Trophoblast cell (in vitro differentiated cells and primary cell): ENCODE results near the gene DYNLT1.

Experiments used
- DNase-seq, 2 donors: peaks; one replicate each; pipeline ENCODE4 v3.0.0-alpha.2; 2016
- H2AFZ ChIP-seq: 2 replicates; pipeline ENCODE4 v1.6.1; 2013; ENCODE audit warnings: low read length, moderate library complexity, mild to moderate bottlenecking; ENCODE audit not compliant: insufficient read depth, poor library complexity
- H2AK5ac ChIP-seq: 2 replicates; pipeline ENCODE4 v1.6.1; 2013; ENCODE audit warnings: mild to moderate bottlenecking, low read length
- H2BK120ac ChIP-seq: 2 replicates; pipeline ENCODE4 v1.6.1; 2013; ENCODE audit warnings: low read length, mild to moderate bottlenecking, moderate library complexity; ENCODE audit not compliant: insufficient read depth, poor library complexity
- H2BK12ac ChIP-seq: 2 replicates; pipeline ENCODE4 v1.6.1; 2013; ENCODE audit warnings: mild to moderate bottlenecking, low read length, moderate library complexity
- H2BK5ac ChIP-seq: 2 replicates; pipeline ENCODE4 v1.6.1; 2013; ENCODE audit warnings: low read length, low read depth, moderate library complexity, mild to moderate bottlenecking; ENCODE audit not compliant: poor library complexity
- H3K14ac ChIP-seq: 2 replicates; pipeline ENCODE4 v1.6.1; 2013; ENCODE audit warnings: mild to moderate bottlenecking, low read length
- H3K18ac ChIP-seq: 2 replicates; pipeline ENCODE4 v1.6.1; 2013; ENCODE audit warnings: mild to moderate bottlenecking, low read length
- H3K23ac ChIP-seq: 2 replicates; pipeline ENCODE4 v1.6.1; 2013; ENCODE audit warnings: low read length
- H3K27ac ChIP-seq: 2 replicates; pipeline ENCODE4 v1.5.1; 2013; ENCODE audit warnings: low read depth, mild to moderate bottlenecking, inconsistent platforms, low read length, moderate library complexity
- H3K27me3 ChIP-seq: 2 replicates; pipeline ENCODE4 v1.6.1; 2013; ENCODE audit warnings: inconsistent platforms, mild to moderate bottlenecking, low read length, moderate library complexity; ENCODE audit not compliant: insufficient read depth
- H3K36me3 ChIP-seq, 2 experiments: 1 replicate in 1 of 2; 2 replicates in 1 of 2; pipeline ENCODE4 v1.6.1; 2013; ENCODE audit warnings: low read length in 2 of 2, mild to moderate bottlenecking in 2 of 2, moderate library complexity in 1 of 2; ENCODE audit not compliant: insufficient read depth in 2 of 2, control insufficient read depth in 1 of 2
- H3K4ac ChIP-seq: 2 replicates; pipeline ENCODE4 v1.6.1; 2013; ENCODE audit warnings: low read depth, mild to moderate bottlenecking, low read length, moderate library complexity
- H3K4me1 ChIP-seq, 2 experiments: 1 replicate in 1 of 2; 2 replicates in 1 of 2; pipeline ENCODE4 v1.6.1; 2013; ENCODE audit warnings: low read length in 2 of 2, mild to moderate bottlenecking in 2 of 2, moderate library complexity in 1 of 2; ENCODE audit not compliant: insufficient read depth in 2 of 2, control insufficient read depth in 1 of 2
- H3K4me2 ChIP-seq: 2 replicates; pipeline ENCODE4 v1.6.1; 2013; ENCODE audit warnings: inconsistent platforms, mild to moderate bottlenecking, low read length, moderate library complexity
- H3K4me3 ChIP-seq: 2 replicates; pipeline ENCODE4 v1.5.1; 2013; ENCODE audit warnings: mild to moderate bottlenecking, low read depth, low read length, inconsistent platforms
- H3K79me1 ChIP-seq: one replicate; pipeline ENCODE4 v1.6.1; 2013; ENCODE audit warnings: low read length
- H3K79me2 ChIP-seq: 2 replicates; pipeline ENCODE4 v1.6.1; 2013; ENCODE audit warnings: low read length, mild to moderate bottlenecking; ENCODE audit not compliant: control insufficient read depth, insufficient read depth, poor library complexity
- H3K9ac ChIP-seq: 2 replicates; pipeline ENCODE4 v1.6.1; 2013; ENCODE audit warnings: mild to moderate bottlenecking, low read length
- H3K9me3 ChIP-seq: 2 replicates; pipeline ENCODE4 v1.6.1; 2013; ENCODE audit warnings: low read depth, mild to moderate bottlenecking, control low read depth, inconsistent platforms, low read length; ENCODE audit not compliant: insufficient read depth
- H4K12ac ChIP-seq: 2 replicates; pipeline ENCODE4 v1.6.1; 2013; ENCODE audit warnings: low read depth, mild to moderate bottlenecking, low read length, moderate library complexity
- H4K8ac ChIP-seq: 2 replicates; pipeline ENCODE4 v1.6.1; 2013; ENCODE audit warnings: low read depth, mild to moderate bottlenecking, low read length, moderate library complexity
- H4K91ac ChIP-seq: one replicate; pipeline ENCODE4 v1.6.1; 2013; ENCODE audit warnings: low read depth, mild to moderate bottlenecking, low read length, moderate library complexity
- WGBS: extraction: QIAGEN DNeasy Blood & Tissue Kit; methylation state at CpG from one replicate; pipeline ENCODE4 v1.1.7; 2013; ENCODE audit warnings: missing lambda C conversion rate; ENCODE audit not compliant: insufficient read length, insufficient coverage; ENCODE audit errors: extremely low coverage; 5-methylcytosine and 5-hydroxymethylcytosine counted together

The DYNLT1 gene

DNA sequence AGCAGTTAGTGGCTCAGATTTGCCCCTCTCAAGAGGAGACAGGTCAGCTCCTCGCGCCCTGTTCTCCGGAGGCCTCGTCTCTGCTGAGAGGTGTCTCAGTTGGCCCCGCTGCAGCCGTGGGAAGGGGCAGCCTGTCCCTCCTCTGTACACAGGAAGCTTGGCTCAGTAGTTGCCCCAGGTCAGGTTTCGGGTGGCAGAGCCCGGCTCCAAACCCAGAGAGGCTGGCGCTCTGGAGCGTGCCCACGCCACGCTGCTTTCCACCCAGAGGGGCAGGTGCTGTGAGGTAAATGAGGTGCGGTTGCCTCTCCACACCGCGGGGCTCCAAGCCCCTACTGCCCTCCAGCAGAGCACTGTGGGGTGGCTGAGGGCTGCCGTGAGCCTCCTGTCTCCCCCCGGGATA is 16.0 kb downstream of the DYNLT1 start:
- WGBS: no CpG with 5 or more reads among the region's 17 CpGs
- no peak overlapping the region for H3K14ac ChIP-seq
- no peak for DNase-seq

DNA sequence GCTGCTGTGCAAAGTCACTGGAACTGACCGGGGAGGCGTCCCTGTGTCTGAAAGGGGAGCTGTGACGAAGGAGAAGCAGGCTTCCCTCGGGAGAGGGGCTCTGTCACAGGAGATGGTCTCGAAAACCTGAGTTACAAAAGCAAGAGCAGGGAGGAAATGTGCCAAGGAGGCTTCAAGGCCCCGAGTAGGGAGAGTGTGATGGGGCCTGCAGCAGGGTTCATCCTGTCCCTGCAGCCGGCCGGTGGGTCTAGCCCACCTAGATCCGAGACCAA is 16.7 kb downstream of the DYNLT1 start:
- Histone ChIP-seq H4K91ac (no peak overlapping the region), H3K9me3 (no peaks in the 10 kb centered on the region), H3K23ac (no peak overlapping the region), H3K79me1 (no peaks in the 10 kb centered on the region), H3K9ac (no peak overlapping the region), H3K4me1 (peaks cover 0 to 4% of the 10 kb centered on the region in 2 experiments), H3K4me3 (no peak overlapping the region), H2AK5ac (no peak overlapping the region), H4K8ac (no peak overlapping the region), H3K14ac (no peak overlapping the region), H2AFZ (no peak overlapping the region), H2BK5ac (no peak overlapping the region), H3K4me2 (no peak overlapping the region), H2BK120ac (no peak overlapping the region), H3K27ac (no peak overlapping the region), H4K12ac (no peak overlapping the region), H3K27me3 (no peaks in the 10 kb centered on the region), H3K18ac (no peak overlapping the region), H3K4ac (no peak overlapping the region), H2BK12ac (no peak overlapping the region), H3K36me3 (peaks cover 45 to 53% of the 10 kb centered on the region in 2 experiments), H3K79me2 (no peaks in the 10 kb centered on the region)
- no CpG with 5 or more reads among the region's 9 CpGs for WGBS
- DNase-seq: no peak

More for the DNA sequence above, 16.0 kb downstream of the DYNLT1 start:
- Histone ChIP-seq H2BK120ac (no peak overlapping the region), H2AFZ (no peak overlapping the region), H3K36me3 (peaks cover 48 to 57% of the 10 kb centered on the region in 2 experiments), H3K4me3 (no peak overlapping the region), H3K27me3 (no peaks in the 10 kb centered on the region), H2AK5ac (no peak overlapping the region), H4K91ac (no peak overlapping the region), H3K4me2 (no peak overlapping the region), H3K18ac (no peak overlapping the region), H2BK12ac (no peak overlapping the region), H4K12ac (no peak overlapping the region), H4K8ac (no peak overlapping the region), H3K4ac (no peak overlapping the region), H3K23ac (no peak overlapping the region), H3K9ac (no peak overlapping the region), H3K79me1 (peaks cover 2% of the 10 kb centered on the region), H3K9me3 (no peaks in the 10 kb centered on the region), H2BK5ac (no peak overlapping the region), H3K79me2 (no peaks in the 10 kb centered on the region), H3K27ac (no peak overlapping the region), H3K4me1 (peaks cover 0 to 4% of the 10 kb centered on the region in 2 experiments)

DNA sequence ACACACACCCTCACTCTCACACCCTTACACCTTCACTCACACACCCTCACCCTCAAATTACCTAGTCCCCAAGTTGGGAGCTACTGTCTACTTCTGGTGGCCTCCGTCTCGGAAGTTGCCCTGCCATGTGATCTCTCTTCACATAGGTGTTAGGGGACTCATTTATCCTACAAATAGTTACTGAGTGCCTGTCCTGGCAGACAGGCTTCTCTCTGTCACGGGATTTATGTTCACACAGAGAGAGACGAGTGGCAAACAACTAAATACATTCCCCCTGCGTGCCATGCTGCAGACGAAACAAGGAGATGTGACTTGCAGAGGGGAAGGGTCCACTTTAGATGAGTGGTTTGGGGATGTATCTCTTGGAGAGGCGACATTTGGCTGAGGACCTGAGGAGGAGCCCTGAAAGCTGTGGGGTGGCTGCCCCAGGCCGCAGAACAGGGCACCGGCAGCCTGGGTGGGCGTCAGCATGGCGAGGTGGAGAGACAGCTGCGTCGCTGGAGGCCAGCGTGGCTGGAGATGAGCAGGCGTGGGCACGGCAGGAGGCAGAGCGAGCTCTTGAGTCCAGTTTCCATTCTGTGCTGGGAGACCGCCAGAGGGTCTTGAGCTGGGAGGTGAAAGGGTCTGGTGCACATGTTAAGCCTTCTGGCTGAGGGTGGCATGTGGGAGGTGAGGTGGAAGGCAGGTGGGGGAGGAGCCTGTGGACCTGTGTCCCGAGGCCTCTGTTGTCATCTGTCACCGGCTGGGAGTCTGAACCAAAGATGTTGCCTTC is 17.2 kb downstream of the DYNLT1 start:
- Histone ChIP-seq H2BK12ac (no peak overlapping the region), H3K18ac (no peak overlapping the region)

DNA sequence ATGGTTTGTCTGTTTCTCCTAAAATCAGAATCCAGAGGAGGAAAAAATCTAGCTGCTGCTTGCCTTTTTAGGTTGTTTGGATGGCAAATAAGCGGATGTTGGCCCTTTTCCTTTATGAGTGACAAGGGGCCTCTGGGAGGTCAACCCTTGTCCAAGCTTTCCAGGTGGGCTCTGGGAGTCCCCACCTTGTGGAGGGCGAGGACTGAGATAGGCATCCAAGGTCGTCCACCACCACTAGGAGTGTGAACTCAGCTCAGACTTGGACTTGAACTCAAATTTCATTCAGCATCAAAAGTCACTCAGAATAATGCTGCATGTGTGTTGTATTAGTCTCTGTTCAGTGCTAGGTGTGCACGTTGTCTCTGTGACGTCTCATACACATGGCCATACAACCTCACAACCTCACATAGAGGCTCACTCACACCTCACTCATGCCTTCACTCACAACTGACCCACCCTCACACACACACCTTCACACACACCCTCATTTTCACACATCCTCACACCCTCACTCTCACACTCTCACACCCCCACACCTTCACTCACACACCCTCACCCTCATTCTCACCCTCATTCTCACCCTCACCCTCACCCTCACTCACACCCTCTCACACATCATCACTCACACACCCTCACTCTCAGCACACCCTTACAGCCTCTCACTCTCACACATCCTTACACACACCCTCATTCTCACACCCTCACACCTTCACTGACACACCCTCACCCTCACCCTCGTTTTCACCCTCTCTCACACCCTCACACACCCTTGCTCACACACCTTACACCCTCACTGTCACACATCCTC is 18.0 kb downstream of the DYNLT1 start:
- 100% methylated on average over 1 of the region's 6 CpGs for WGBS
- Histone ChIP-seq H3K23ac (no peak overlapping the region), H2BK5ac (no peak overlapping the region), H3K18ac (no peak overlapping the region), H3K79me2 (no peaks in the 10 kb centered on the region), H4K12ac (no peak overlapping the region), H2BK12ac (no peak overlapping the region), H3K27ac (no peak overlapping the region), H3K14ac (no peak overlapping the region), H3K9me3 (no peaks in the 10 kb centered on the region), H3K4ac (no peak overlapping the region), H3K36me3 (peaks cover 48 to 58% of the 10 kb centered on the region in 2 experiments), H2AFZ (no peak overlapping the region), H4K91ac (no peak overlapping the region), H2BK120ac (no peak overlapping the region), H3K4me1 (no peaks in the 10 kb centered on the region), H3K79me1 (no peaks in the 10 kb centered on the region), H3K4me3 (no peak overlapping the region), H4K8ac (no peak overlapping the region), H3K4me2 (no peak overlapping the region), H3K9ac (no peak overlapping the region), H2AK5ac (no peak overlapping the region), H3K27me3 (no peaks in the 10 kb centered on the region)
- no peak for DNase-seq

More for the DNA sequence above, 17.2 kb downstream of the DYNLT1 start:
- WGBS: no CpG with 5 or more reads among the region's 20 CpGs
- no peaks in the 10 kb centered on the region for H3K9me3 ChIP-seq
- no peaks in the 10 kb centered on the region for H3K79me2 ChIP-seq
- H3K79me1 ChIP-seq: no peaks in the 10 kb centered on the region
- no peak for DNase-seq
- no peak overlapping the region for H3K23ac ChIP-seq
- no peak overlapping the region for H4K91ac ChIP-seq
- no peak overlapping the region for H4K8ac ChIP-seq
- H3K4me1 ChIP-seq: peaks cover 0 to 3% of the 10 kb centered on the region in 2 experiments
- peaks cover 45 to 55% of the 10 kb centered on the region in 2 experiments for H3K36me3 ChIP-seq
- no peak overlapping the region for H3K4ac ChIP-seq
- H3K4me2 ChIP-seq: no peak overlapping the region
- H3K9ac ChIP-seq: no peak overlapping the region
- H2AK5ac ChIP-seq: no peak overlapping the region
- H2BK5ac ChIP-seq: no peak overlapping the region
- no peak overlapping the region for H3K27ac ChIP-seq
- no peak overlapping the region for H4K12ac ChIP-seq
- H3K14ac ChIP-seq: no peak overlapping the region
- no peak overlapping the region for H2BK120ac ChIP-seq
- no peak overlapping the region for H3K4me3 ChIP-seq
- no peaks in the 10 kb centered on the region for H3K27me3 ChIP-seq
- no peak overlapping the region for H2AFZ ChIP-seq
